ENCODE results near the gene KIF2A. TPM values are rescaled to one million over a fixed set of nuclear protein-coding genes. Genes with fewer than 3 reads are reported as not detected.

The KIF2A gene
- total and polyA plus RNA-seq, 2 of the 8 experiments (the other 6 are each of a cell fraction or from before 2014, with no cell fraction given), result 18.4 to 97.1 TPM

DNA sequence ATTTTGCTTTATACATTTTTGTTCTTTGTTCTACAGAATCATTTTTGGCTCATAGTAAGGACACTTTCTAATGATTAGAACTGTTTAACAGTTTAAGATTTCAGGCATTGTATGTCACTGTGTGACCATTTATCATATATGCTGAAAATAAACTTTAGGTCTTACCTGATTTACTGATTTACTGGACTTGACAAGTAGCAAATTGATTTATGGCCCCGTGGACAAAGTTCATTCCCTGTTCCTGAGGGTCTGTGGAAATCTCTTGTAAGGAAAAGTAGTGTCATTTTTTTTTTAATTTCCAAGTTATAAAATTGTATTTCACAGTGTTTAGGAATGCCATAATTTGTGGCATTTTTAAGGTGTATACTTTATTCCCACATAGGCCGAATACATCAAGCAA is 40.7 kb downstream of the KIF2A start:
- no peak overlapping the region for H4K8ac ChIP-seq (ENCODE audit: extremely low read depth, insufficient read depth, low read length)
- H3K4ac ChIP-seq (replicated peaks; ENCODE audit: insufficient read length, low read depth, low read length), result no peak overlapping the region
- peaks cover under 1 to 8% of the 10 kb centered on the region in 2 experiments for H4K20me1 ChIP-seq (replicated peaks in 1 of 2; ENCODE audit: control insufficient read depth in 1 of 2, insufficient read depth in 2 of 2, low read length in 2 of 2)
- no peak overlapping the region for H2BK15ac ChIP-seq (ENCODE audit: low read length)
- H3K9ac ChIP-seq (replicated peaks in 1 of 4; ENCODE audit: extremely low read depth in 1 of 4, low read depth in 3 of 4, low read length in 3 of 4), result no peak overlapping the region
- H3K9me3 ChIP-seq (ENCODE audit: insufficient read depth in 2 of 2, low read depth in 1 of 2, low read length in 1 of 2), result no peaks in the 10 kb centered on the region
- H3K79me1 ChIP-seq (ENCODE audit: low read depth, low read length), result peaks cover under 1% of the 10 kb centered on the region; the same call in 1 of the 2 replicates
- H2BK12ac ChIP-seq (ENCODE audit: low read depth, low read length), result no peak overlapping the region
- no peak overlapping the region for H3K56ac ChIP-seq (replicated peaks; ENCODE audit: insufficient read length, low read depth, low read length)
- H3K4me3 ChIP-seq (ENCODE audit: extremely low read depth in 1 of 4, insufficient read depth in 2 of 4, low read depth in 3 of 4, low read length in 4 of 4), result no peak overlapping the region
- no peak for TF ChIP-seq RAD21 (IDR thresholded peaks at IDR 0.05 in 1 of 2, conservative IDR thresholded peaks at IDR 0.05 in 1 of 2; ENCODE audit: low read depth in 2 of 2, low read length in 2 of 2)
- no peak for TF ChIP-seq NANOG (IDR thresholded peaks at IDR 0.05; ENCODE audit: insufficient read depth, low read depth, low read length, poor library complexity, severe bottlenecking)
- TF ChIP-seq TEAD4 (IDR thresholded peaks at IDR 0.05; ENCODE audit: low read depth, low read length), result no peak
- TF ChIP-seq RBBP5 (IDR thresholded peaks at IDR 0.05; ENCODE audit: borderline replicate concordance, low read depth, low read length), result no peak
- no peak for TF ChIP-seq BRCA1 (IDR thresholded peaks at IDR 0.05; ENCODE audit: low read depth, low read length)
- TF ChIP-seq, protein P1, sequence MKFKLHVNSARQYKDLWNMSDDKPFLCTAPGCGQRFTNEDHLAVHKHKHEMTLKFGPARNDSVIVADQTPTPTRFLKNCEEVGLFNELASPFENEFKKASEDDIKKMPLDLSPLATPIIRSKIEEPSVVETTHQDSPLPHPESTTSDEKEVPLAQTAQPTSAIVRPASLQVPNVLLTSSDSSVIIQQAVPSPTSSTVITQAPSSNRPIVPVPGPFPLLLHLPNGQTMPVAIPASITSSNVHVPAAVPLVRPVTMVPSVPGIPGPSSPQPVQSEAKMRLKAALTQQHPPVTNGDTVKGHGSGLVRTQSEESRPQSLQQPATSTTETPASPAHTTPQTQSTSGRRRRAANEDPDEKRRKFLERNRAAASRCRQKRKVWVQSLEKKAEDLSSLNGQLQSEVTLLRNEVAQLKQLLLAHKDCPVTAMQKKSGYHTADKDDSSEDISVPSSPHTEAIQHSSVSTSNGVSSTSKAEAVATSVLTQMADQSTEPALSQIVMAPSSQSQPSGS (IDR thresholded peaks at IDR 0.05; ENCODE audit: low read length), result no peak
- no peak for TF ChIP-seq EZH2 (IDR thresholded peaks at IDR 0.05; ENCODE audit: low read depth, low read length, severe bottlenecking)
- no peak for TF ChIP-seq KDM1A (IDR thresholded peaks at IDR 0.05; ENCODE audit: borderline replicate concordance, low read length)
- no peak for TF ChIP-seq TBP (IDR thresholded peaks at IDR 0.05; ENCODE audit: low read depth, low read length)
- H3K27ac ChIP-seq (ENCODE audit: low read depth, low read length), result no peak overlapping the region
- FAIRE-seq (no peak), DNase-seq (ENCODE audit: low read depth in 1 of 2, low spot score in 2 of 2) (no peak)
- H2BK20ac ChIP-seq (ENCODE audit: low read length), result no peak overlapping the region
- no peak overlapping the region for H4K5ac ChIP-seq (ENCODE audit: insufficient read length, low read depth, low read length)
- no peak overlapping the region for H3K23ac ChIP-seq (ENCODE audit: insufficient read length)
- CTCF ChIA-PET (ENCODE audit: partially characterized antibody), result interaction anchor here (1.2 kb wide), 1 partner anchor 47 kb away, joined by 3 read pairs; no protein-coding TSS in a partner anchor
- H3K27me3 ChIP-seq (replicated peaks in 1 of 4; ENCODE audit: control insufficient read depth in 3 of 4, extremely low read depth in 1 of 4, insufficient read depth in 3 of 4, low read length in 3 of 4), result no peaks in the 10 kb centered on the region
- no peak overlapping the region for H2BK5ac ChIP-seq (ENCODE audit: low read depth, low read length)
- peaks cover 0 to 37% (median 10%) of the 10 kb centered on the region in 4 experiments; a peak in 5 of 8 replicates for H3K36me3 ChIP-seq (ENCODE audit: control insufficient read depth in 2 of 4, insufficient read depth in 4 of 4, low read length in 3 of 4)
- no peak overlapping the region for H3K14ac ChIP-seq (ENCODE audit: insufficient read length)
- H3K4me1 ChIP-seq (replicated peaks in 1 of 4; ENCODE audit: control insufficient read depth in 3 of 4, insufficient read depth in 4 of 4, low read length in 3 of 4), result no peaks in the 10 kb centered on the region
- H3K4me2 ChIP-seq (ENCODE audit: insufficient read depth in 1 of 2, low read depth in 2 of 2, low read length in 2 of 2), result no peak overlapping the region
- POLR2A ChIA-PET (ENCODE audit: partially characterized antibody), result no interaction called here
- no peak overlapping the region for H2BK120ac ChIP-seq (replicated peaks; ENCODE audit: low read depth, low read length)
- peaks cover 5 to 42% of the 10 kb centered on the region in 2 experiments for H3K79me2 ChIP-seq (ENCODE audit: control insufficient read depth in 1 of 2, insufficient read depth in 2 of 2, low read length in 2 of 2)
- no peak overlapping the region for H2AK5ac ChIP-seq (ENCODE audit: low read depth, low read length)
- H4K91ac ChIP-seq (replicated peaks; ENCODE audit: insufficient read length, low read length), result no peak overlapping the region
- 89% methylated on average over 2 of the region's 2 CpGs; no CpG with 5 or more reads in 1 of the 2 experiments for WGBS, 2 experiments (ENCODE audit: extremely low coverage in 1 of 2, insufficient coverage in 1 of 2, insufficient read length in 1 of 2, insufficient replicate concordance in 2 of 2, low coverage in 1 of 2, low lambda C conversion rate in 2 of 2, missing lambda C conversion rate in 1 of 2)
- no peak overlapping the region for H3K18ac ChIP-seq (ENCODE audit: extremely low read depth, low read length)
- H2AFZ ChIP-seq (ENCODE audit: low read length), result no peak overlapping the region
- H3K23me2 ChIP-seq (ENCODE audit: low read depth, low read length), result no peaks in the 10 kb centered on the region

Data from H1 (cell line).